ENCODE results near the gene FMNL2.

Gene FMNL2

DNA sequence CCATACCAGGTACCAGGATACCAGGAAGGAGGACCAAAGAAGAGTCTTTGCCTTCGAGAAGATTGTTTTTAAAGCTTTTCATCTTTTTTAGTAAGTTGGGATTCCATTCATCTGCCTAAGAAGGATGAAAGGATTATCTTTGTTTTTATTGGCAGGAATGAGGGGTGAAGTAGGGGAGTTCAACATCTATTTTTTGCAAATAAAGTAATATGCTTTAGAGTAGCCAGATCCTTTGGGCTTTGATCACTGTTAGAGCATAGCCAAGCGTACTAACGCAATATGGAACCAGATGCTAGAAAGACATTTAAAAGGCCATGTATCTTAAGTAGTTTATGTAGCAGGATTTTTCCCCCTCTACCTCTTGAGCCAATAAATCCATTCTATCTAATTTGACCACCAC is 249.3 kb downstream of the FMNL2 start:
- peak; percentile 68 for DNase-seq (ENCODE audit: low read depth)

GRCh38 chr2:152585830-152586484 is 251.0 kb downstream of the FMNL2 start:
- peak; percentile 96 for DNase-seq (ENCODE audit: low read depth)

GRCh38 chr2:152587187-152587947 is 252.4 kb downstream of the FMNL2 start:
- DNase-seq (ENCODE audit: low read depth) = no peak

DNA sequence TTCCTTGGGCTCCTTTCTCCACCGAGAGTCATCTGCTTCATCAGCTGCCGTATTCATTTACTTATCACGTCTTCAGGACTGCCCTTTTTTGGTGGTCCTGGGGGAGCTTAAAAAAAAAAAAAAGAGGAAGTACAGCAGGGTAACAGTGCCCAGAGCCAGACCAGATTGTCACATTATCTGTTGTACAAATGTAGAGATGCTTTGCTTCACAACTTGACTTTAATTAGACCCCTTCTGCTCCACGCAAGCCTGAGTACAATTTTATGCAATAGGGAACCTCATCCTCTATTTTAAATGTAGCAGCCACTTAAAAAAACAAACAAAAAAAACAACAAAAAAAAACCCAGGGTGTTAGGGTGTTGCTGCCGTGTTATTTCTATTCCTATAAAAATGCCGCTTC is 254.0 kb downstream of the FMNL2 start:
- DNase-seq (ENCODE audit: low read depth) = no peak

DNA sequence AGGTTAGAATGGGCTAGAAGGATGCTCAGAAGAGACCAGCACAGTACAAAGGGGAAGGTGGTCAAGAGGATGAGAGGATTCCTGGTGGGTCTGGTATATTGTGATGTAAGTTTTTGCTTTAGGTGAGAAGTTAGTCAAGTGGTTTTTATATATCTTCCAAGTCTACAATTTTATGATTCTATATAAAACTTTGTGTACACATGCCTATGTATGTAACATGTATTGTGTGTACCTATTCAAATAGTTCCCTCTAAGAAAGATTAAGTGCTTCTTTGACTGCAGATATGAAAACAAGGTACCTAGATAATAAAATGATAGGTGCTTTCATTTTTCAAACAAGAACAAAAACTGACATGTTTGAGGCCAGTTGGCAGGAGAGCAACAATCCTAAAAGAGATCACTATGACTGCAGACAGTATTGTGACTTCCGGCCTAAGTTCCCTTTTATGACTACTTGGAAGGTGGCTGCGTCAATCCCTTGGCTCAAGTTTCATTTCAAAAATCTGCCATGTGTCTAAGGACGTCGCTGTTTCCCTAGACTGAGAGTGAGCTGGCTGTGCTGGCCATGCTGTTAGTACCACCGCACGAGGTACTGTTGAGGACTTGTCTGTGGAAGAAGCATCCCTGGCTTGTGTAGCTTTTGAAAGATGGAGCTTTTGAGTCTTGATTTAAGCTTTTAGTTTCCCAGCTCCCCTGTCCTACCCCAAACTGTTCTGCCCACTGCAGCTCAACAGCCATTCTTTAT is 259.2 kb downstream of the FMNL2 start:
- no peak for DNase-seq (ENCODE audit: low read depth)

GRCh38 chr2:152594792-152595191 is 259.8 kb downstream of the FMNL2 start:
- DNase-seq (ENCODE audit: low read depth) = peak; percentile 94

- DNase-seq (ENCODE audit: low read depth) = no peak
Measured at GRCh38 chr2:152598975-152599759, 264.2 kb downstream of the FMNL2 start.

- DNase-seq (ENCODE audit: low read depth) = no peak
Measured at GRCh38 chr2:152600051-152600657, 265.2 kb downstream of the FMNL2 start.

DNA sequence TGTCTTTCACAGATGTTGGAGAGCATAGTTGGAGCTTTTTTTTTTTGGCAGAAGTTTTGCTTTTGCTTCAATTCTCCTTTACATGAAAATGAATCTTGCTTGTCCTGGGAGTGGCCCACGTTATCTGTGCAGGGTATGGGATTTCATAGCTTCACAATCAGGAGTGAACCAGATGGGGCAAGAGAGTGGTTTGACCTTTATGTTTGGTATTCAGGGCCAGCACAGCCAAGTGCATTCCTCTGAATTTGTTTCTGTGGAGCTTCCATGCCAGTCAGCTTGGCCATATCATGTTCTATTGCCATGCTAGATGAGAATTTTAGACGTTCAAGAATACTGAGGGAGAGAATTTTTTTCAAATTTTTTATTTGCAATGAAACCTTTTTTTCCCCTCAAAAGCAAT is 265.7 kb downstream of the FMNL2 start:
- no peak for DNase-seq (ENCODE audit: low read depth)

DNA sequence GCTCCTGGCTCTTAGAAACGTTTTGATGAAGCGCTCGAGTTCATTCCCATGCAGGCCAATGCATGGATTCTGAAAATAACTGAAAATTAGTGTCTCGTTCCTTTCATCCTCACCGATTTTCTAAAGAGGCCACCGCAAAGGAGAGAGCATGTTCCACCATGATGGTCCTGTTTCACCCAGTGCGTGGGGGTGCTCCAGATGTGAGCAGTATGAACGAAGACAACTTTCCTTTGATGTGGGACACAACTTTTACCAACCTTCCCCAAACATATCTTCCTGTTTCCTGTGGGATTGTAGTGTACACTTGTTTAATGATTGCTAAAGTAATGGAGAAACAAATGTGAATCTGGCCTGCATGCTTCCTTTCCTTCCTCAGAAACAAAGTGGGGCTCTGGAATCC is 267.8 kb downstream of the FMNL2 start:
- DNase-seq (ENCODE audit: low read depth) = no peak

GRCh38 chr2:152603166-152603565 is 268.2 kb downstream of the FMNL2 start:
- no peak for DNase-seq (ENCODE audit: low read depth)

DNA sequence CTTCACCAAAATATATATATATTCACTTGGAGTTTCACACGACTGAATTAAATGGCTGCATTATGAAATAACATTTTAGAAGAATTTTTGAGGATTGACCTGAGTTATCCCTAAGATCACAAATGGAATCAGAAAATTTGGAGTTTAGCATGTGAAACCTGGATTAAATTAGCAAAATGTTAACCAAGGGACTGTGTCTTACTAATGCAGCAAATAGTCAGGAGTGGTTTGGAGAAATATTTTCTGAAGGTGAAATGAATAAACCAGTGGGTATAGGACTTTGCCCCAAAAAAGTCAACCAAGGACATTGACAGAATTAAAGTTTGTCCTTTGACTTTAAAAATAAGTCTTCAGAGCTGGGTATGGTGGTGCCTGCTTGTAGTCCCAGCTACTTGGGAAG is 271.1 kb downstream of the FMNL2 start:
- DNase-seq (ENCODE audit: low read depth) = no peak

DNA sequence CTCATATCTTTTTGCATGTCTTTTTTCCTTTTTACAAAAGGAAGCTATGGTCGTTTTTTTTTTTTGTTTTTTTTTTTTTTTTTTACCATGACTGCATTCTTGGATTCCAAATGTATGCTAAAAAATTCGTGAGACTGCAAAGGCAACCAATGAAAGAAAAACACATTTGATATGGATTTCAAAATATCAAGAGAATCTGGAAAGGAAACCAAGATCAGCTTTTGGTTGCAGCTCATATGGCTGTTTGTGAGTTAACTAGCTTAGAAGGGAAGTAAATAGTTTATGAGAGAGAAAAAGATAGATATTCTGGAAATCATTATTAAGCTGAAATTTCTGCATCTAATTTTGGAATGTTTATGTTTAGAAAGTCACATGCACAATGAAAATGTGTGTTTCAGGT is 272.0 kb downstream of the FMNL2 start:
- no peak for DNase-seq (ENCODE audit: low read depth)

GRCh38 chr2:152607793-152608300 is 272.9 kb downstream of the FMNL2 start:
- DNase-seq (ENCODE audit: low read depth) = no peak

DNA sequence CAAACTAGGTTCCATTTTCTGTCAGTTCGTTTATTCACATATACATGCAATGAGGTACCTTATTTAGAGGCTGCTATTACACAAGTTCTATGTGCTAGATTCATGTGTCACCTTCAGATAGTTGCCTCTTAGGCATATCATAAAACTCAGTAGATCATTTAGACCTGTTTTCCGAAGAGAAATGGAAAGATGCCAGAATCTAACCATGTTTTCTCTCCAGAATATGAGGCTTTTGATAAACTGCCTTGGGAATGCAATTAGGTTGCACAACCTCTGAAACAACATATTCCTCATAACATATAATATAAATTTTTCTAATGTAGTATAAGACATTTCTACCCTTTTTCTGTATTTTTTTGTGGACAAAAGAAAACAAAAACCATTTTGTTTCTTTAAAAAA is 274.2 kb downstream of the FMNL2 start:
- no peak for DNase-seq (ENCODE audit: low read depth)

DNA sequence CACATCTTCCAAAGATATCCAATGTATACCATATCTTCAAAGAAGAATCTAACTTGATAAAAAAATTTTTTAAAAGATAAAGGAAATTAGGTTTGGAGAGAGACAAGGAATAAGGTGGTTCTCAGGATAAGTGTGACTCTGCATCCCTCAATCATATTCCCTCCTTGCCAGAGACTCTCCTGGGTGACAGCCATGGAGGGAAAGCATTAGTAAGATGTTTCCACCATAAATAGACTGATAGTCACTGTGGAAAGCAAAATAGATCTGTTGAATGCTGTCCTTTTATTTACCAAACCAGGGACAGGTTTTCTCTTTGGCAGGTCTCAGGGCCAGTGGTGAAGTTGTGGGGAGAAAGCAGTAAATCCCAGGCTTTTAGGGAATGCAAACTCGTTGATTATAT is 274.7 kb downstream of the FMNL2 start:
- no peak for DNase-seq (ENCODE audit: low read depth)

DNA sequence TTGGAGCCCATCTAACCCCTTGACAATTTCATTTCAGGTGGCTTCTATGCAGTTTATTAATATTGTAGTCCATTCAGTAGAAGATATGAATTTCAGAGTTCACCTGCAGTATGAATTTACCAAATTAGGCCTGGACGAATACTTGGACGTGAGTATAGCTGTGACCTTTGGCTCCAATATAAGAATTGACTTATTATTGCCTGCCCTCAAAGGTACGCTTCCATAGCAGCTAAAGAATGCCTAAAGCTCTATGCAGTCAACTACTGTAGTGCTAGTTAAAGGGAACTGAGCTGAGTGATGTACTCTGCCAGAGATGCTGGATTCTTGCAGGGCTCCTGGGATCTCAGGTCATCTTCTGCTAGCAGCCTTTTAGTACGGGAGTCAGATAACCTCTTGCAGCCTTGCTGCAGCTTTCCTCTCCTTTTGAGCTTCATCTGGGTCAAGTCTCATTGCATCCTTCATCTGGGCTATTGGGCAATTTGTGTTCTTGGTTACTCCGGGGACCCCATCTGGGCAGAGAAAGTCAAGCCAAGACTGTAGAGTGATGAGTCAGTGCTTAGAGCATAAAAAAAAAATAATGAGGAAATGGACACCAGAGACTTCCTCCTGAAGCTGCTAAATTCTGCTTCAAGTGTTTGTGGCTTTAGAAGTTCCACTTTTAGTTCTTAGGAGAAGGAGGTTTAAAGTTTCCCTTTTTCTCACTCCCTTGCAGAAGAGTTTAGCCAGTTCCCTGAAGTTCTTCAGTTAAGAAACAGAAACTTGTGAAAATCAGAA is 276.7 kb downstream of the FMNL2 start:
- peak; percentile 91 for DNase-seq (ENCODE audit: low read depth)

DNA sequence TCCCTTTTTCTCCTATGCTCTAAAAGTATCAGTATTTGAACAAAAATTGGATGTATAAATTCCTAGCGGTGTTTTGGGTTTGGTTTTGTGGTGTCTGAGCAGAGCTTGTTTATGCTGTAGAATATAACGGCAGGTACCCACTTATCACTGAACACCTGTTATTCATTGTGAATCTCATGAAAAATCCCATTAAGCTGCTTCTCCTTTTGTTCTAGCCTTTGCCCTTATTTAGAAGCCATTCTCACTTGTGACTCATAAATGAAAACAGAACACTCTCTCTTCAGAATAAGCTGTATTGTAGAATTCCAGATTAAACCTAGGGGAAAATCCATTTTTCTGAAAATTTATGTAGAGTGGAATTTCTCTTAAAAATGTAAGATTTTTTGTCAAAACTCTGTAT is 278.3 kb downstream of the FMNL2 start:
- no peak for DNase-seq (ENCODE audit: low read depth)

DNA sequence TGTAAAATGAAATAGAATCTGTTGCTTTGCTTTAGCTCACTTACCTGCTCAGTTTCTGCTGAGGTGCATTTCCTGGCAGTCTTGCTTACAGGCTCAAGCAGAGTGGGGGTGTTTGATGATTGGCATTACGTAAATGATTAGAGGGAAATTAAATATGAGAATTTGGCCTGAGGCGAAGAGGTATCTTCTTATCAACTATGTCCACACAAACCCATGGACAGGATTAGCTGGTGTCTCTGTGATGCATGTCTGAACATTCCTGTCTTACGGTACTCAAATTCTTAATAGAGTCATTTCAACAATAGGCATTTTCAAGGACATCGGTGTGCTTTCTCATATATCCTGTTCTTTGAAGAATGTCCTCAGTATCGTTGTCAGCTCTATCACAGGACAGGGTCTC is 280.2 kb downstream of the FMNL2 start:
- DNase-seq (ENCODE audit: low read depth) = no peak

DNA sequence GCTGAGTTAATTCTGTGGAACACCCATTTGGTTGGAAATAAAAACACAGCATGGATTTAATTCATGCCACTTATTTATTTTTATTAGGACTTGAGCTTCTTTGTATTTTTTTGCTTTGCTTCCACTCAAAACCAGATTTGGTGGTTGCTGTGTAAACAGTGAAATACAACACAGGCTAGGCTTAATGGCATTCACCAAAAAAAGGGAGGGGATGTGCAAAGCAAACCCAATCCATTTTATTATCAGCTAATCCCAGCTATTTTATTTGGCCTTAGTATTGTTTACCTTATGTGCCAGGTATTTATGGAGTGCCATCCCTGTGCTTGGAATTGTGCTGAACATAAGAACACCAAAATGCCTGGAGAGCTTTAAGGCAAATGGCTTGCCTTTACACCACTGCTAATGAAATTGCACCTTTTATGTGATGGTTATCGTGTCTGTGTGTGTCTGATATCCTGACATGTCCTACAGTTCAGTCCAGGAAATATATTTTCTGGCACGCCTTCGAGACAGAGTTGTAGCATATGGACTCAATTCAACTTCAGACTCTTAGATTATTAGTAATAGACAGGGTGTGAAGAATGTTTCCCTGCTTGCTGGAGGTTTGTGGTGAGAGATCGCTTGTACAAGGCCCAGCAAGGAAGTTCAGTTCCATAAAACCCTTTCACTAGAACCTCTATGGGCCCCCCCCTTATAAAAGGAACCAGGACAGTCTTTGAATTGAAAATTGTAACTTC is 282.6 kb downstream of the FMNL2 start:
- no peak for DNase-seq (ENCODE audit: low read depth)
